Measurements from ENCODE around the gene LYZL1. TPM values are rescaled to one million over a fixed set of nuclear protein-coding genes. Genes with fewer than 3 reads are reported as not detected.
"Not testable (repeated sequence)": the region's sequence is repeated elsewhere in the genome, so short reads cannot be mapped to it uniquely, and the experiment has no call there.

Gene LYZL1
- not detected in 2 replicates for total RNA-seq (2014; rRNA removed; shearing (Covaris generic))
- polyA plus RNA-seq (2015; cell fraction: cytosol; rRNA removed) = not detected in 2 replicates
- not detected in 2 replicates for polyA plus RNA-seq (2015; cell fraction: nucleus; rRNA removed)

DNA sequence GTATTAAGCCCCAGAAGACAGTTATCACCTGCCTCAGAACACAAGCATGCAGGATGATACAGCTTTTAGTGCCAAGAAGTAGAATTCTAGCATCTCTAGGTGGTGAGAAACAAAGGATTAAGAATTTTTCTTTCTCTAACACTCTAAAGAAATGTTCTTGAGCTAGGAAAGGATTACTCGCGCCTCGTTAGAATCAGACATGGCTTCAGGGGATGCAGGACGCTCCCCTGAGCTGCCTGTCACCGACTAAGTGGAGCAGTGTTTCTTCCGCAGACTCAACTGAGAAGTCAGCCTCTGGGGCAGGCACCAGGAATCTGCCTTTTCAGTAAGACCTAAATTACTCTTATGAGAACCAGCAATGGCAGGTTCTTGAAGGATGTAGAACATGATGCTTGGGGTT lies at the start of gene LYZL1:
LYZL1 (plus strand) TSS at position 165 of the 400 bp plus-strand sequence. CDS start 2,798 bp downstream, outside the sequence.
- not testable (repeated sequence) for DNase-seq (ENCODE audit: low read depth)

DNA sequence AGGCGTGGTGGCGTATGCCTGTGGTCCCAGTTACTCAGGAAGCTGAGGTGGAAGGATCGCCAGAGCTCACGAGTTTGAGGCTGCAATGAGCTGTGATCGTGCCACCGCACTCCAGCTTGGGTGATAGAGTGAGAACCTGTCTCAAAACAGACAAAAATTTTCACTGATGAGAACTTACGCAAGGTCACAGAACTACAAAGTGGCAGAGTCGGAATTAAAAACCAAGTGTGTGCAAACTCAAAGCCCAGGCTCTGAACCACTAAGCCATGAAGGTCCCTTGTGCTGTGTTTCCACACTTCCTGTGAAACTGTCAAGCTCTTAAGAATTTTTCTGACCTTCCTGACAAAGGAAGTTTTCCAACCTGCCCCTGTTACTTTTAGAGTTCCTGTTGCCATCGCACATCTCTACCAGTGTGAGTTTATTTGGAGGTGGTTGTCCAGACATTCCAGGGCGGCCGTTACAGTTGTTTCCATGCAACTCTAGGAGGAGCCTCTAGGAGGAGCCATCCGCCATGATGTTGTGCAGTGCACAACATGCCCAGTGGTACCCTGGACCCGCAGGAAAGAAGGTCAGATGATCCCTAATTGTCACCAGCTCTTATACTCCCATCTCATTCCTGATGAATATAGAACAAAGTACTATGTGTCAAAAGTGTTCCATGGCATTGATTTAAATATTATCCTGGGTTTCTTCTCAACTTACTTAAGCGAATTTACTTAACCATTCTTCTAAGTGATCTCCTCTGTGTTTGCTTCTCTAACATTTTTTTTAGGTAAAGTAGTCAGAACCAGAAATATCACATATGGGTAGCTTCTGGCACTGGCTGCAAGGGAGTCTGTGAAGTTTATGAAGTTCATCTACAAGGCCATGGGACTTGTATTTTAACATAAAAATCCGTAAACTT lies 49.0 kb upstream of the LYZL1 start:
- DNase-seq (ENCODE audit: low read depth) = peak; percentile 50

DNA sequence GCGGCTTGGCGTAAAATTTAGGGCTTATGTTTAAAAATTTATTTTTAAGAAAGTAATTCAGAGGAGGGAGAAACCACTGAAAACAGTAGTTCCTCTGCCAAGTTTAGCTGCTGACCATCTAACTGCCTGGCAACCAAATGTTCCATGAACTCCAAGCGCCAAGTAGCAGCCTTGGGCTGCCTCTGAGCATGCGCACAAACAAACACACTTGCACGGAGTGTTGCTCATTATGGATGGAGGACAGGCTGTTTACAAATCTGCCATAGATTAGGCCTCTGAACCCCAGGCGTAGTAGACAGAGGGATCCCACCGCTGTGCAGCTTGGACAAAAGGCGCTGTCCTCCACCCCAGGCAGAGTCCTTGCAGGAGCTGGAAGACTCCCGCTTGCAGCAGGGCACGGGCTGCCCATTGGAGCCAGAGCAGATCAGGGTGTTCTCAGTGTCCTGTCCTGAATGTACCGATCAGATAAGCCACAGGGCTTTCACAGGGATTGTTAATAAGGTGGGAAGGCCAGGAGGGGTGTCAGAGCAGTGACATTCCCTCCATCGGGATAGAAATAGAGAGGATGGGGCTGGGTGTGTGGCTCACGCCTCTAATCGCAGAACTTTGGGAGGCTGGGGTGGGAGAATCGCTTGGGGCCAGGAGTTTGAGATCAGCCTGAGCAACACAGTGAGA lies 47.7 kb upstream of the LYZL1 start:
- DNase-seq (ENCODE audit: low read depth) = no peak

DNA sequence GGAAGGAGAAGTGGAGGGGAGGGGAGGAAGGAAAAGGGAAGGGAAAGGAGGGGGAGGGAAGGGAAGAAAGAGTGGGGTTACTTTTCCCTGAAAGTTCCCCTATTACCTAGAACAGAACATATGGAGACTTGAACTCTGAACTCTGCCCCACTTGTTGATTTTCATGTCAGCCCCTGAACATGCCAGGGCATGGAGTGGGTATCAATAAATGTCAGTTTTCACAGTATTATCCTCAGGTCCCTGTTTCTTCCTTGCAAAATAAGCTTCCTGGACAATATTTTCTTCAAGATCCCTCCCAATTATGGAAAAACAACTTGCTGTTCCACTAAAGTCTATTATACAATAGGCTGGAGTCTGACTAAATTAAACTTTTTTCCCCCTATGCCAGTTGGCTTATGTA lies 46.9 kb upstream of the LYZL1 start:
- DNase-seq (ENCODE audit: low read depth) = no peak

DNA sequence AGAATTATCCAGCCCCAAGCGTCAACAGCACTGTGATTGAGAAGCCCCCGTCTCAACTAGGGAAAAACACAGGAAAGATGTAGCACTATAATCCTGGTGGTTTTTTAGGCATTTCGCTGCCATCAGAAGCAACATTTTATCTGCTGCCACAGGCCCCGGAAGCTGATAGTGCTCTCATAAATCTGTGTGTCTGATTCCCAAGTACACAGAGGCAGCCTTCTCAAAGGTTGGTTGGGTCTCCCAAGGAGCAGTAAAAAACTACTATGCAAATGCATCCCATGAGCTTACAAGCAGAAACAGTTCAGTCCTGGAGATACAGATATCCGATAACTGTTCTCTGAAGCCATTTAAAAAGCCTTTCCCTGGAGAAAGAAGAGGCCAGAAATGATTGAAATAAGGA lies 45.8 kb upstream of the LYZL1 start:
- no peak for DNase-seq (ENCODE audit: low read depth)

DNA sequence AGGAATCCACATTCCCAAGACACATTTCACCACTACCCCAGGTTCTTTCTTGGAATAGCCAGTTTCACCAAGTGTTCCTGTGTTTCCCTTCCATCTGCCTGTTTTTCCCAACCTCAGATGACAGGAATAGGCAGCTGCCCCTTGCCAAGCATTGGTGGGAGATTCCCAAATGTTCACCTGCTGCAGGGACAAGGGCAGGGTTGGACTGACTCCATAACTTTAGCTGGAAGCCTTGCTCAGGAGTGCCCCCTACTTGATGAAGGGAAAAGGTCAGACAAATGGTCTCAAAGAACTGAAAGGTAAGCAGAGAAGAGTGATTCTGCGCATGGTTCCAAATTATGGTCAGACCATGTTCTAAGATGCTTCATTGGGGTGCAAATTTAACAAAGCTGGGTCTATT lies 45.1 kb upstream of the LYZL1 start:
- DNase-seq (ENCODE audit: low read depth) = no peak

DNA sequence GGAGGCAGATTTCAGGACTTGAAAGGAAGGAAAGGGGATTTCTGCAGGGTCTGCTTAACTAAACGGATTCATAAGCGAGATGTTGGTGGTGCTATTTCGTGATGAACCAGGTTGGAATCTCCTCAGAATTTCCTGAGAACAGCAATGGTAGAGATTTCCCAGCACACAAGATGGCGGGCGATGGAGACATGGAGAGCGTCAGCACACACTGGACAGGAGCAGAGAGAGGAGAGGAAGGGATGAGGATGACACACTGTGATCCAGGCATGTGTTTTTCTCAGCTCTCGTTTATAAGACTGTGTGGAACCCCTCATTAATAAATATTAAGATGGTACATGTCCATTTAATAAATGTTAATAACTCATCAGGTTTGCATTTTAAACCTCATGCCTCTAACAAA lies 43.9 kb upstream of the LYZL1 start:
- no peak for DNase-seq (ENCODE audit: low read depth)

DNA sequence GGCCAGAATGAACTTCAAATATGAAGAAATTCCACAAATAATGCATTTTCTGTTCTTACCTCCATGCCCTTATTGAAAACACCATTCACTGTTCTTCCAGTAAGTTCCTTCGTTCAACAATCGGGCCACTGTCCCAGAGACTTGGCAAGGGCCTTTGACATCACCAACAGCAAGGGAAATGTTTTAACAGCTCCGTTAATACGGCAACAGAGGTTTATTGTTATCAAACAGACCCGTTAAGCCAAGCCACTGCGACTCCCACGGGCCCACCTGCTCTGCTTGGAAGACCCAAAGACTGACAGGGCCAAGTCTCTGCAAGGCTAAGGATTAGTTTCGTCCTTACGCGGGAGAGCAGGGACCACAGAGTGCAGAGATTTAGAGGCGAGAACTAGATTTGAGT lies 43.4 kb upstream of the LYZL1 start:
- no peak for DNase-seq (ENCODE audit: low read depth)

DNA sequence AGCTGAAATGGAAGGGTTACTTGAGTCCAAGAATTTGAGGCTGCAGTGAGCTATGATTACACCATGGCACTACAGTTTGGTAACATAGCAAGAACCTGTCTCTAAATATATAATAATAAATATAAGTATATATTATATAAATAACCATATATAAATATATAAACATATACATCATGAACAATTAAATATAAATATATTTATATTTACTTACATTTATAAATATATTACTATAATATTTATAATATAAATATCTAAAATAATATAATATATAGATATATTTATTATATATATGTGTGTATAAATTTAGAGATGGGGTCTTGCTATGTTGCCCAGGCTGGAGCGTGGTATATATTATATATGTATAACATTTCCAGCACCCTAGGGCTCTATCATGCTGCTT lies 42.4 kb upstream of the LYZL1 start:
- DNase-seq (ENCODE audit: low read depth) = no peak

DNA sequence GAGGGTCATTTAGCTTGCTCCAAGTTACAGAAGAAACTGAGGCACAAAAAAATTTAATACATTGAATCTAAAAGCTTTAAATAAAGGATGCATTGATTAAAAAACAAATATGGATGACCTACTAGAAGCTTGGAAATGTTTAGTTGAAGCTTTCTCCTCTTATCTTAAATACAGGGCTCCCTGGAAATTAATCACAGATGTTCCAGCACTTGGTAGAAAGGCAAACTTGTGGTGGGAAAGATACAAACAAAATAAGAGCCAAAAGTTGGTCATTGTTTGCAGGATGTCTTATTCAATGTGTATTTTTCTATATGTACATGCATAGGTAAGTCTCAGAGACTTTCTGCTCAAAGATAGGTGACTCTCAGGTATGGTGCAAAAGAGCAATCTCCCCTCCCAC lies 40.7 kb upstream of the LYZL1 start:
- no peak for DNase-seq (ENCODE audit: low read depth)

DNA sequence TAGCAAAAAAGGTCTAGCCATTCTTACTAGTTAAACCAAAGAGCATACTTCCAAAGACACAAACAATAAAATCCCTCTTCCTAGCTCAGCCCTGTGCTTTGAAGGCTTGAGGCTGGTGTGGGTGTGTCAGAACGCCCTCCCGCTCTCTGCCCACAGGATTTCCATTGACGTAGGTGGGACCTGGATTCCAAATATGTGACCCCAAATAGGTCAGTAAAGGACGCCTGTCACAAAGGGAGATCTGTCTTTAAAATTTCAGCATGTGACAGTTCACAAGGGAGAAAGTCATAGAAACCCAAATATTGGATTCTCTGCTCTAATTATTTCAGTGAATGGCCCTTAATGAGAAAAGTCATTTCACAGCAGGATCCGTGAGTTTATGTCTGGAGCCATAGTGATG lies 39.9 kb upstream of the LYZL1 start:
- DNase-seq (ENCODE audit: low read depth) = no peak

DNA sequence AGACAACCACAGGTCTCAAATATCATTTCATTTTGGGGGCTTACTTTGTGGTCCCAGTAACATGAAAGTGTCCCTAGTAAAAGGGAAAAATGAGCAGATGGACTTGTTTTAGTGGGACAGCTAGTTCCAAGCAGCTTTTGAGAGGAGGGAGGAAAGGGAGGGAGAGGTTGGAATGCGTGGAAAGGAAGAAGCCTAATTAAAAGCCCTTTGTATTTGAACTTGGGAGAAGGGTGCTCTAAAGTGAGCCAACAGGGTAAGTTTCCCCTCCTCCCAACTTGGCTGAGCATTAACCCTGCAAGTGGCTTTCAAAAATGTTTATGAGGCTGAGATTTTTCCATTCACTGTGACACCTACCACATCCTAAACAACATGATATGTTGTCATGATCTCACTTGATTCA lies 38.8 kb upstream of the LYZL1 start:
- no peak for DNase-seq (ENCODE audit: low read depth)

DNA sequence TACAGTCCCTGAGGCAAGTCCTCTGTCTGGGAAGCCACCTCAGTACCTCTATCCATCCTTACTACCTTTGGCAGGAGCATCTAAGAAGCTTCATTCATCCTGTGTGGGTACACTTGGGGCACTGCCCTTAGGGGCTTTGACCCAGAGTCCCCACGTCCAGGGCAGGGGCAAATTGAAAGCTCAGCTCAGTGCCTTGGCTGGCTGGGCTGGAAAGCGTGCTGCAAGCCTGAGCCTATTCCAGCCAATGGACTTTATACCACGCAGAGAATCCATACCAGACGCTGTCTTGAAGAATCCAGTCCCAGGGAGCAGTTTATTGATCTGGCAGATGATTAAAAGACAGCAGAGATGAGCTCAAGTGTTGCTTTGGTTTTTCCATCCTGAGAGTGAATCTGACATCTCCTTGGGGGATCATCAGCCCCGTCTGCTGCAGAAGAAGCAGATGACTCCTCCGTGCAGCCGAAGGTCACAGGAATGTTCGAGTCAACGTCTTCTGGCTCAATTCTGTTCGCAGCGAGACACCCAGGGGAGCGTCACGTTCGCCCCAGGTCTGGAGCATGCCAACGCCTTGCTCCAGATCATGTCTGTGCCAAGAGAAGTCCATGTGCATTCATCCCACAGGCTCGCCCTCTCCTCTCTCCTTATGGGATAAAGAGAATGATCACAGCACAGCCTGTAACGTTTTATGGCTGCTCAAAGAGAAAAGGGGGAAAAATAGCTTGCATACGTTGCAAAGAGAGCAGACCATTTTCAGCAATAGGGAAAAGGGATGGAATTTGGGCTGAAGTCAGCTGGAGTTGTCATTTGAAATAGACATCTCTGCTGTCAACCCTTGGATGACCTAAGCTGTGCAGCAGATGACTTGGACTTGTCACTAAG lies 35.8 kb upstream of the LYZL1 start:
- DNase-seq (ENCODE audit: low read depth) = no peak

DNA sequence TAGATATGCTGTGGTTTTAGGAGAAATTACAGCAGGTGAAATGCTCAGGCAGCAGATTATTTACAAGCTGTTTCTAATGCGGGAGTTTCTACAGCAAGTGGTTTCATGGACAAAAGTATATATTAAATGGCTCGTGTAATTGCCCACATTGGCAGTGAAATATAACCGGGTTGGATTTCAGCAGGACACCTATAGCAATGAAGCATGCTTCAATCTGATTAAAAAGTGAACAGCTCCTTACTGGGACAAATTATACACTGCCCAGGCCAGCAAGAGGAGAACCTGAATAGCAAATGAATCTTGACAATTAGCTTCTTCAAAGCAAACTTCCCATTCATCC lies 35.2 kb upstream of the LYZL1 start:
- no peak for DNase-seq (ENCODE audit: low read depth)

DNA sequence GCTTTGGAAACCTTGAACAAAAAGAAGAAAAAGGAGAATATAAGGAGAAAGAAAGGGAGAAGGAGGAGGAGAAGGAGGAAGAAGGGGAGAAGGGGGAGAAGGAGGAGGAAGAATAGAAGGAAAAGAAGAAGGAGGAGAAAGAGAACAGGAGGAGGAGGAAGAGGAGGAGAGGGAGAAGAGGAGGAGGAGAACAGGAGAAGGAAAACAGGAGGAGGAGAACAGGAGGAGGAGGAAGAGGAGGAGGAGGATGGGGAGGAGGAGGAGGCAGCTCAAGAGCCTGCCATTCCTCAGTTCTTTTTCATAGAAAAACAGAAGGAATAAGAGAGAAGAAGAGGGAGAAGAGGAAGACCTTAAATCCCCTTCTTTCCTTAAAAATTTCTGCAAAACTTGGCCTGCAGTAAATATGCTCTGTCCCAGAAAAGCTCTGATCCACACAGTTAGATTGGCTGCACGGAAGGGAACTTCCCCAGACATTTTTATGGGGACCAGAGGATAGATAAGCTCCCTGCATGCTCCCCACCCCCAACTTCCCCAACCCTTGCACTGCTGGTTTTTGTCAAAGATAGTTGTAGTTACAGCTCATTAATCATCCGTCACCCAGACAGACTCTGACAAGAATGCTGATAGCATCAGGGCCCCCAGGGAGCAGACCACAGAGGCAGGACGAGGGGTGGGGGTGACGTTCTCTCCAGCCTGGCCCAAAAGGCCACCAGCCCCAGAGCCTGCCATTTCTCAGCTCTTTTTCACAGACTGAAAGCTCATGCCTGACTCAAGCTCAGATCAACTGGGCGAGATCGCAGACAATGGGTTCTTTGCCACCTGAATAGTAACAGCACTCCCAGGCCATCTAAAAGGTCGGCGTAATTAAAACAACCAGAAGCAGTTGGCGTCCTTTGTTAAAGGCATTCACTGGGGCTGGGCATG lies 34.5 kb upstream of the LYZL1 start:
- DNase-seq (ENCODE audit: low read depth) = no peak

DNA sequence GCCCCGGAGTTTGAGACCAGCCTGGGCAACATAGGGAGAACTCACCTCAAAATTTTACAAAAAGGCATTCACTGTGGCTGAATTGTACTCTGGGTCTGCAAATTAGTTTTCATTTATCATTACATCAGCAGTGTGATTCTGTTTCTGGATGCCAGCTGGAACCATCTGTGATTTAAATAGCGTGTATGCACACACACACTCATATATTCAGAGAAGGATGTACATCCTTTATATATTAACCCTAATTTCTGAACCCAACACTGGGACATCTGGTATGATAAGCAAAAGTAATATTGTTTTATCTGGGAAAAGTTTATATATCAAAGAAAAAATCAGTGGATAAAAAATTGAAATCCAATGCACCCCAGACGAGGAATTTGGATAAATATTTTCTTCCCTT lies 33.8 kb upstream of the LYZL1 start:
- no peak for DNase-seq (ENCODE audit: low read depth)

DNA sequence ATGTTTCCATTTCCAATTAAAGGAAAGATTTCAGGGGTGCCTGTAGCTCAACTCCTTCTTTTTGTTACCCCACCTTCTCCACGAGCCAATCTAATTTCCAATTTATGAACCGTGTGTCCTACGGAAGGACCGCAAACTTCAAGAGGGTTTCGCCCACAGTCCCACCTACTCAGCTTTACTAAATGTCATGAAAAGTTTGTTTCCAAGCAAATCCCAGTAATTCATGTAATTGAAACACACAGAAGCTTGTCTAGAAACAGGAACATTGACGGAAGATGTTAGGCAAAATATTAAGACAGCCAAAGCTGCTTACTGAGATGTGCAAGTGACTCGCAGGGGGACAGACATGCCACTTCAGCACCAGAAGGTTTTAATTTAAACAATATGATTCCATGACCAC lies 32.9 kb upstream of the LYZL1 start:
- no peak for DNase-seq (ENCODE audit: low read depth)

DNA sequence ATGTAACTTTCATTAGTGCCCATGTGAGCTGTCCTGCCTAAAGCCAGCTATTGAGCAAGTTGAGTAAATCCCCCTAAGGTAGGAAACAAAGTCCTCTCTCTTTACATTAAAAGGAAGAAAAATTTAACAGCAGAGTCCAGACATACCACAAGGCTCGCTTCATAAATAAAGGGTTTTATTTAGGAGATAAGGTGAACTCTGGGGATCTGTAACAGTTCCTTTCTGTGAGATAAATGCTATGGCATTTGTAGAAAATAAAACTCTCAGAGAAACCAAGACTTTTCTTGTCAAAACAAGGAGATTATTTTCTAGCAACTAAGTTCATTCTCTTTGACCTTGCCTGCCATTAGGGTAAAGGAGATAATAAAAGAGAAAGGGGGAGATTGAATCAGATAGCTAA lies 32.3 kb upstream of the LYZL1 start:
- no peak for DNase-seq (ENCODE audit: low read depth)

DNA sequence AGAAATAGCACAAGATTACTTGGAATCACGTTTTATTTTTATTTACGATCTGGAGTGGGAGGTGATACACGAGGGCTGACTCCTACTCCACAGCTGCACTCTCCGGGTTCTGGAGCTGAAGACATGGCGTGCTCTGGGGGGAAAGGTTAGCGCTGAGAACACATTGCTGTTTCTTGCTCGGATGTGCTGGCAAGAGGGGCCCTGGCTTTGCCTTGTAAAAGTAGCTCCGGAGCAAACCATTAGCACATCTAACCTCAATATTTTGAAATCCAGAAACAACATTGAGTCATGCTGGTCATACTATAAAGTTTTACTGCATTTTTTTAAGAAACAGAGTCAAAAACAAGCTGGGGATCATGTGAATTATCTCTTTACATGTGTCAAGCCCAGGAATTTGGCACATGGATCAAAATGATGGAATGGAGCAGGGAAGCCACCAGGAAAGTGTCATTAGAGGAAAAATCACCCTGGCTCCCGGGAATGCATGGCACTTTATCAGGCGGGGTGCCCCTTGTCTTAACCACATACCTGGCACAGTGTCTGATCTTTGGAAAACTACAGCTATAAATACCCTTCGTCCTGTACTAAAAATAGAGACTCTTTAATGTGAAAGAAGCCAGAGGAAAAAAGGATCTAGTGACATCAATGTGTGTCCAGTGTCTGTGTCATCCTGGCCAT lies 31.6 kb upstream of the LYZL1 start:
- DNase-seq (ENCODE audit: low read depth) = peak; percentile 38

DNA sequence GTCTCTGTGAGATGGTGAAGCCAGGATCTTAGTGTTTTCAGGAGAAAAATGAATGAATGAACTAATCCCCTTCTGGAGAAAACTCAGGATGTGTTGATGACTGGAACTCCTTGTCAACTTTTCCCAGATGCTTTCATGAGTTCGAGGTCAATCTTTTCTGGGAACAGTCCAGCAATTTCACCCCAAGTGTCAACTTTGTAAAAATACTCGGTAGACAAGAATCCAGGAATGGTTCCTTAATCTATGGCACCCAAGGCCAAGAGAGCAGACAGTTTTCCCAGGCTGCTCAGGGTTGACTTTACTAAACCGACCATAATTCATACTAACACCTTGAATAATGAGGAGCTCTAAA lies 31.1 kb upstream of the LYZL1 start:
- DNase-seq (ENCODE audit: low read depth) = no peak
